HK-2 (cell line): ENCODE measurements around the gene RUSC2.
"Not testable (repeated sequence)": the region's sequence is repeated elsewhere in the genome, so short reads cannot be mapped to it uniquely, and the experiment has no call there.

Source experiments
- DNase-seq: peaks from one replicate; pipeline ENCODE4 v3.0.0-alpha.2; 2018; ENCODE audit not compliant: unreplicated experiment

The RUSC2 gene

GRCh38 chr9:35490910-35491465, 1.1 kb downstream of the RUSC2 start:
- DNase-seq, result no peak

GRCh38 chr9:35493119-35493518, 3.2 kb downstream of the RUSC2 start:
- DNase-seq, result not testable (repeated sequence)

- DNase-seq, result no peak
Measured at GRCh38 chr9:35495984-35496383, 6.1 kb downstream of the RUSC2 start.

GRCh38 chr9:35498245-35498644, 8.3 kb downstream of the RUSC2 start:
- not testable (repeated sequence) for DNase-seq

- no peak for DNase-seq
Measured at GRCh38 chr9:35499029-35499700, 9.3 kb downstream of the RUSC2 start.

GRCh38 chr9:35499701-35500030, 9.8 kb downstream of the RUSC2 start:
- DNase-seq, result no peak

GRCh38 chr9:35500130-35500748, 10.3 kb downstream of the RUSC2 start:
- no peak for DNase-seq

- no peak for DNase-seq
Measured at GRCh38 chr9:35501946-35502345, 12.0 kb downstream of the RUSC2 start.

GRCh38 chr9:35506359-35506758, 16.4 kb downstream of the RUSC2 start:
- DNase-seq, result no peak

- no peak for DNase-seq
Measured at GRCh38 chr9:35508069-35508468, 18.2 kb downstream of the RUSC2 start.

GRCh38 chr9:35510383-35510753, 20.5 kb downstream of the RUSC2 start:
- no peak for DNase-seq

- peak; percentile 48 for DNase-seq
Measured at GRCh38 chr9:35510754-35511428, 21.0 kb downstream of the RUSC2 start.

- no peak for DNase-seq
Measured at GRCh38 chr9:35511453-35511852, 21.5 kb downstream of the RUSC2 start.

GRCh38 chr9:35515766-35516165, 25.9 kb downstream of the RUSC2 start:
- no peak for DNase-seq

- DNase-seq, result peak; percentile 42
Measured at GRCh38 chr9:35516479-35516878, 26.6 kb downstream of the RUSC2 start.

- no peak for DNase-seq
Measured at GRCh38 chr9:35517131-35517530, 27.2 kb downstream of the RUSC2 start.

- DNase-seq, result no peak
Measured at GRCh38 chr9:35517552-35518224, 27.8 kb downstream of the RUSC2 start.

GRCh38 chr9:35518225-35518821, 28.4 kb downstream of the RUSC2 start:
- DNase-seq, result peak; percentile 77

- peak; percentile 46 for DNase-seq
Measured at GRCh38 chr9:35518981-35519679, 29.2 kb downstream of the RUSC2 start.

GRCh38 chr9:35519692-35520363, 29.9 kb downstream of the RUSC2 start:
- no peak for DNase-seq

GRCh38 chr9:35520364-35520710, 30.4 kb downstream of the RUSC2 start:
- no peak for DNase-seq
